Subcutaneous abdominal adipose tissue (tissue), 5 donors: ENCODE data around the gene BFAR.
"Not testable (repeated sequence)": the region's sequence is repeated elsewhere in the genome, so short reads cannot be mapped to it uniquely, and the experiment has no call there.

ENCODE experiments used
- H3K27ac ChIP-seq: one replicate; pipeline ENCODE4 v1.7.0; 2013; ENCODE audit warnings: low read depth, mild to moderate bottlenecking, inconsistent platforms, low read length, moderate library complexity
- H3K27me3 ChIP-seq, 5 donors: one replicate each; pipeline ENCODE4 v1.7.0; 2013; ENCODE audit warnings: low read length in 5 of 5, inconsistent platforms in 1 of 5; ENCODE audit not compliant: control insufficient read depth in 5 of 5, insufficient read depth in 4 of 5
- H3K36me3 ChIP-seq, 5 donors: one replicate each; pipeline ENCODE4 v1.7.0; 2013; ENCODE audit warnings: low read length in 5 of 5; ENCODE audit not compliant: control insufficient read depth in 5 of 5, insufficient read depth in 5 of 5
- H3K4me1 ChIP-seq, 5 donors: one replicate each; pipeline ENCODE4 v1.7.0; 2013; ENCODE audit warnings: low read length in 5 of 5, mild to moderate bottlenecking in 3 of 5, moderate library complexity in 1 of 5; ENCODE audit not compliant: control insufficient read depth in 5 of 5, insufficient read depth in 5 of 5
- H3K4me3 ChIP-seq, 5 donors: one replicate each; pipeline ENCODE4 v1.7.0; 2013; ENCODE audit warnings: low read length in 5 of 5, low read depth in 1 of 5
- H3K9ac ChIP-seq, 5 donors: one replicate each; pipeline ENCODE4 v1.7.0; 2013; ENCODE audit warnings: low read length in 5 of 5, mild to moderate bottlenecking in 4 of 5, moderate library complexity in 3 of 5
- H3K9me3 ChIP-seq, 5 donors: one replicate each; pipeline ENCODE4 v1.7.0; 2013; ENCODE audit warnings: low read length in 5 of 5; ENCODE audit not compliant: control insufficient read depth in 5 of 5
- donor health status: healthy.
- donor health status: healthy.
- donor health status: healthy.
- donor health status: healthy.
- donor health status: healthy.

BFAR gene

GRCh38 chr16:14658063-14658462 is 25.3 kb downstream of the BFAR start:
- no peaks in the 10 kb centered on the region for H3K27me3 ChIP-seq
- H3K36me3 ChIP-seq, result peaks cover 6 to 78% (median 51%) of the 10 kb centered on the region in 5 donors
- H3K9me3 ChIP-seq, result no peaks in the 10 kb centered on the region
- no peaks in the 10 kb centered on the region for H3K4me1 ChIP-seq
- H3K9ac ChIP-seq, result no peak overlapping the region
- H3K4me3 ChIP-seq, result no peak overlapping the region
- H3K27ac ChIP-seq, result no peak overlapping the region

- no peaks in the 10 kb centered on the region for H3K27me3 ChIP-seq
- no peaks in the 10 kb centered on the region for H3K9me3 ChIP-seq
- no peak overlapping the region for H3K4me3 ChIP-seq
- H3K27ac ChIP-seq, result no peak overlapping the region
- no peaks in the 10 kb centered on the region for H3K4me1 ChIP-seq
- no peak overlapping the region for H3K9ac ChIP-seq
- H3K36me3 ChIP-seq, result peaks cover 15 to 67% (median 63%) of the 10 kb centered on the region in 5 donors
Observed at GRCh38 chr16:14667347-14668266, 34.9 kb downstream of the BFAR start.

GRCh38 chr16:14668556-14669223 is 35.9 kb downstream of the BFAR start:
- Histone ChIP-seq H3K36me3 (peaks cover 13 to 57% (median 56%) of the 10 kb centered on the region in 5 donors), H3K27me3 (no peaks in the 10 kb centered on the region), H3K4me3 (no peak overlapping the region), H3K9ac (no peak overlapping the region), H3K4me1 (no peaks in the 10 kb centered on the region), H3K27ac (no peak overlapping the region), H3K9me3 (no peaks in the 10 kb centered on the region)

- Histone ChIP-seq H3K4me1 (no peaks in the 10 kb centered on the region), H3K4me3 (no peak overlapping the region), H3K27ac (no peak overlapping the region), H3K36me3 (peaks cover 11 to 46% (median 45%) of the 10 kb centered on the region in 5 donors), H3K9me3 (no peaks in the 10 kb centered on the region), H3K9ac (no peak overlapping the region), H3K27me3 (no peaks in the 10 kb centered on the region)
Observed at GRCh38 chr16:14669776-14670175, 37.0 kb downstream of the BFAR start.

- Histone ChIP-seq H3K4me3 (no peak overlapping the region), H3K36me3 (peaks cover 0 to 20% (median 18%) of the 10 kb centered on the region in 5 donors), H3K27me3 (no peaks in the 10 kb centered on the region), H3K4me1 (no peaks in the 10 kb centered on the region), H3K9me3 (no peaks in the 10 kb centered on the region), H3K9ac (no peak overlapping the region), H3K27ac (no peak overlapping the region)
Observed at GRCh38 chr16:14672403-14672971, 39.7 kb downstream of the BFAR start.

- no peaks in the 10 kb centered on the region for H3K4me1 ChIP-seq
- H3K36me3 ChIP-seq, result no peaks in the 10 kb centered on the region
- no peak overlapping the region for H3K4me3 ChIP-seq
- H3K27ac ChIP-seq, result no peak overlapping the region
- H3K9me3 ChIP-seq, result no peaks in the 10 kb centered on the region
- no peak overlapping the region for H3K9ac ChIP-seq
- peaks cover 0 to 3% (median 0%) of the 10 kb centered on the region in 5 donors for H3K27me3 ChIP-seq
Observed at GRCh38 chr16:14676633-14677032, 43.9 kb downstream of the BFAR start.

- Histone ChIP-seq H3K9me3 (no peaks in the 10 kb centered on the region), H3K27ac (no peak overlapping the region), H3K4me3 (no peak overlapping the region), H3K4me1 (no peaks in the 10 kb centered on the region), H3K27me3 (peaks cover 0 to 3% (median 0%) of the 10 kb centered on the region in 5 donors), H3K9ac (no peak overlapping the region), H3K36me3 (no peaks in the 10 kb centered on the region)
Observed at GRCh38 chr16:14677627-14678026, 44.9 kb downstream of the BFAR start.

GRCh38 chr16:14678748-14679497 is 46.2 kb downstream of the BFAR start:
- Histone ChIP-seq H3K27me3 (peaks cover 0 to 3% (median 0%) of the 10 kb centered on the region in 5 donors), H3K27ac (no peak overlapping the region), H3K9ac (no peak overlapping the region)

GRCh38 chr16:14680396-14680795 is 47.6 kb downstream of the BFAR start:
- H3K36me3 ChIP-seq, H3K27me3 ChIP-seq, H3K9me3 ChIP-seq, H3K4me1 ChIP-seq, H3K27ac ChIP-seq, H3K9ac ChIP-seq, H3K4me3 ChIP-seq: not testable (repeated sequence)

More at GRCh38 chr16:14678748-14679497, 46.2 kb downstream of the BFAR start:
- Histone ChIP-seq H3K4me3 (no peak overlapping the region), H3K36me3 (no peaks in the 10 kb centered on the region), H3K4me1 (no peaks in the 10 kb centered on the region), H3K9me3 (no peaks in the 10 kb centered on the region)
